ENCODE data around the gene CENPO.
A peak's percentile ranks its signal among the peaks of the same experiment; 100 is the strongest.
"Not testable (repeated sequence)": the region's sequence is repeated elsewhere in the genome, so short reads cannot be mapped to it uniquely, and the experiment has no call there.

The CENPO gene

DNA sequence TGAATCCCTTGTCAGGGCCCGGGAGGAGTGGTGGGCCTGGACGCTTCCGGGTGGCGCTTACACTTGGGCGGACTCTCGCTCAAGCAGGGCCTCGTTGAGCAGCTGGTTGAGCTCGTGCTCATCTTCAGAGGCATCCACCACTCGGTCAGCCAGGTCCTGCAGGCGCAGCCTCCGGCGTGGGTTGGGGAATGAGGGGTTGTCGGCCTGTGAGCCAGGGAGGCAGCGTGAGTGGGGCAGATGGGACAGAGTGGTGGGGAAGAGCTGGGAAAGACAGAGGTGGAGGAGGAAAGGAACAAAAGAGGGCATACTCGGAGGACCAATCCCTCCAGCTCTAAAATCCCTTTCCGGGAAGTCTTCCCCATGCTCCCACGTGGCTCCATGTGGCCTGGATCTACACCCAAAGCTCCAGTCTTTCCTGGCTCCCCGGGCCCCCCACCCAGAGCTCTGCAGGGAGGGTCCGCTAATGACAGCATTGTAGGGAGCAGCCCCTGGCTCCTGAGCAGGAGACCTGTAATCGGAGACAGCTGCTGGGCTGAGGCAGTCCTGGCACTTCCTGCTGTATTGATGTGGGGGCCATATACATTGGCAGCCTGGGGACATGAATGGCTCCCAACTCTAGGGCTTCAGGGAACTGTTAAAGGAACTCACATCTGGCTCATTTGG is 41.6 kb downstream of the CENPO start:
- WGBS, result 96% methylated on average over 20 of the region's 20 CpGs
- Histone ChIP-seq H3K27ac (ENCODE audit: low read length, poor library complexity, severe bottlenecking) (no peak overlapping the region), H2BK12ac (ENCODE audit: low read length in 2 of 2) (no peak overlapping the region), H2BK5ac (ENCODE audit: low read depth, low read length, poor library complexity, severe bottlenecking) (no peak overlapping the region), H3K4me1 (ENCODE audit: control insufficient read depth, insufficient read depth, low read depth, low read length) (peaks cover 22% of the 10 kb centered on the region), H3K79me1 (replicated peaks; ENCODE audit: low read length, poor library complexity, severe bottlenecking) (no peaks in the 10 kb centered on the region), H3K36me3 (ENCODE audit: control insufficient read depth in 1 of 2, insufficient read depth in 2 of 2, low read depth in 1 of 2, low read length in 2 of 2) (peaks cover 37 to 42% of the 10 kb centered on the region in 2 experiments), H4K91ac (ENCODE audit: low read length) (no peak overlapping the region), H2BK15ac (ENCODE audit: low read depth, poor library complexity, severe bottlenecking) (no peak overlapping the region), H2BK120ac (ENCODE audit: low read depth, low read length) (no peak overlapping the region), H3K4ac (ENCODE audit: low read depth in 1 of 2, low read length in 2 of 2) (no peak overlapping the region), H3K23ac (ENCODE audit: low read length in 2 of 2) (no peak overlapping the region), H2AK5ac (ENCODE audit: low read length, severe bottlenecking) (no peak overlapping the region), H3K4me2 (ENCODE audit: low read length, poor library complexity, severe bottlenecking) (no peak overlapping the region), H3K9me3 (ENCODE audit: control insufficient read depth, low read length) (no peaks in the 10 kb centered on the region), H4K8ac (ENCODE audit: low read length) (no peak overlapping the region), H3K9ac (ENCODE audit: low read length) (no peak overlapping the region), H3K27me3 (ENCODE audit: control insufficient read depth in 1 of 2, insufficient read depth in 1 of 2, low read length in 2 of 2) (no peaks in the 10 kb centered on the region), H2AFZ (ENCODE audit: low read depth, low read length) (no peak overlapping the region), H3K4me3 (ENCODE audit: insufficient read depth in 1 of 2, low read depth in 1 of 2, low read length in 2 of 2) (no peak overlapping the region), H3K18ac (ENCODE audit: low read depth in 1 of 2, low read length in 2 of 2) (no peak overlapping the region), H3K14ac (ENCODE audit: low read length in 2 of 2) (no peak overlapping the region)
- no peak for DNase-seq

GRCh38 chr2:24835411-24835810 is 42.2 kb downstream of the CENPO start:
- H3K9ac ChIP-seq (ENCODE audit: low read length); H3K4ac ChIP-seq (ENCODE audit: low read depth in 1 of 2, low read length in 2 of 2); H2BK5ac ChIP-seq (ENCODE audit: low read depth, low read length, poor library complexity, severe bottlenecking); H3K9me3 ChIP-seq (ENCODE audit: control insufficient read depth, low read length); H2AK5ac ChIP-seq (ENCODE audit: low read length, severe bottlenecking); H3K23ac ChIP-seq (ENCODE audit: low read length in 2 of 2); H3K14ac ChIP-seq (ENCODE audit: low read length in 2 of 2); H3K79me1 ChIP-seq (replicated peaks; ENCODE audit: low read length, poor library complexity, severe bottlenecking); H3K27ac ChIP-seq (ENCODE audit: low read length, poor library complexity, severe bottlenecking); H3K4me2 ChIP-seq (ENCODE audit: low read length, poor library complexity, severe bottlenecking); H3K4me3 ChIP-seq (ENCODE audit: insufficient read depth in 1 of 2, low read depth in 1 of 2, low read length in 2 of 2); H3K27me3 ChIP-seq (ENCODE audit: control insufficient read depth in 1 of 2, insufficient read depth in 1 of 2, low read length in 2 of 2); H3K18ac ChIP-seq (ENCODE audit: low read depth in 1 of 2, low read length in 2 of 2); H2AFZ ChIP-seq (ENCODE audit: low read depth, low read length); H2BK15ac ChIP-seq (ENCODE audit: low read depth, poor library complexity, severe bottlenecking); H4K91ac ChIP-seq (ENCODE audit: low read length); H4K8ac ChIP-seq (ENCODE audit: low read length); H2BK120ac ChIP-seq (ENCODE audit: low read depth, low read length); H2BK12ac ChIP-seq (ENCODE audit: low read length in 2 of 2): not testable (repeated sequence)
- WGBS, result 49% methylated on average over 7 of the region's 8 CpGs
- peak; percentile 35 for DNase-seq
- Histone ChIP-seq H3K4me1 (ENCODE audit: control insufficient read depth, insufficient read depth, low read depth, low read length) (peaks cover 23% of the 10 kb centered on the region), H3K36me3 (ENCODE audit: control insufficient read depth in 1 of 2, insufficient read depth in 2 of 2, low read depth in 1 of 2, low read length in 2 of 2) (peaks cover 35 to 44% of the 10 kb centered on the region in 2 experiments)

- Histone ChIP-seq H2AFZ (ENCODE audit: low read depth, low read length) (no peak overlapping the region), H2BK12ac (ENCODE audit: low read length in 2 of 2) (no peak overlapping the region), H2BK120ac (ENCODE audit: low read depth, low read length) (no peak overlapping the region), H2AK5ac (ENCODE audit: low read length, severe bottlenecking) (no peak overlapping the region), H4K91ac (ENCODE audit: low read length) (no peak overlapping the region), H2BK15ac (ENCODE audit: low read depth, poor library complexity, severe bottlenecking) (no peak overlapping the region), H3K23ac (ENCODE audit: low read length in 2 of 2) (no peak overlapping the region), H3K4ac (ENCODE audit: low read depth in 1 of 2, low read length in 2 of 2) (no peak overlapping the region), H3K4me3 (ENCODE audit: insufficient read depth in 1 of 2, low read depth in 1 of 2, low read length in 2 of 2) (no peak overlapping the region), H2BK5ac (ENCODE audit: low read depth, low read length, poor library complexity, severe bottlenecking) (no peak overlapping the region), H3K9me3 (ENCODE audit: control insufficient read depth, low read length) (no peaks in the 10 kb centered on the region), H3K27me3 (ENCODE audit: control insufficient read depth in 1 of 2, insufficient read depth in 1 of 2, low read length in 2 of 2) (no peaks in the 10 kb centered on the region), H3K9ac (ENCODE audit: low read length) (no peak overlapping the region), H3K27ac (ENCODE audit: low read length, poor library complexity, severe bottlenecking) (no peak overlapping the region), H3K79me1 (replicated peaks; ENCODE audit: low read length, poor library complexity, severe bottlenecking) (no peaks in the 10 kb centered on the region), H3K36me3 (ENCODE audit: control insufficient read depth in 1 of 2, insufficient read depth in 2 of 2, low read depth in 1 of 2, low read length in 2 of 2) (peaks cover 32 to 49% of the 10 kb centered on the region in 2 experiments), H3K14ac (ENCODE audit: low read length in 2 of 2) (no peak overlapping the region), H3K4me1 (ENCODE audit: control insufficient read depth, insufficient read depth, low read depth, low read length) (peaks cover 23% of the 10 kb centered on the region), H4K8ac (ENCODE audit: low read length) (no peak overlapping the region), H3K4me2 (ENCODE audit: low read length, poor library complexity, severe bottlenecking) (no peak overlapping the region), H3K18ac (ENCODE audit: low read depth in 1 of 2, low read length in 2 of 2) (no peak overlapping the region)
- whole genome bisulfite sequencing, result over 99% methylated on average over 8 of the region's 8 CpGs
- DNase-seq, result no peak
Observed at GRCh38 chr2:24836206-24836605, 43.0 kb downstream of the CENPO start.

DNA sequence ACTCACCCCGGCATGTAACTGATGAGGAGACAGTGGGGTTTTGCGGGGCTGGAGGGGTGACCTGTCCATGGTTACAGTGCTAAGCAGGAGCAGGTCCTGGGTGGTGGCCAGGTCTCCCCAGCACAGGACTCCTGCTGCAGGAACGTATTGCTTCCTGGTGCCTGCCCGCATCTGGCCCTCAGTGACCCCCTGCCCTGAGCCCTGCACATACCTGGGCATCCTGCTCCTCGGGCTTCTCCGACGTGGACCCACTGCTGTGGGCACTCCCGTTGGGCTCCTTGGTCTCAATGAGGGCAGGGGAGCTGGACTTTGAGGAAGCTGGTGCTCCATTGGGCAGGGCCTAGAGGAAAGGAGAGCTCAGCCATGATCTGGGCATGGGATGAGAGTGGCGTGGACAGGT is 43.5 kb downstream of the CENPO start:
- Histone ChIP-seq H3K27ac (ENCODE audit: low read length, poor library complexity, severe bottlenecking) (no peak overlapping the region), H3K4me1 (ENCODE audit: control insufficient read depth, insufficient read depth, low read depth, low read length) (peaks cover 23% of the 10 kb centered on the region), H4K8ac (ENCODE audit: low read length) (no peak overlapping the region), H3K23ac (ENCODE audit: low read length in 2 of 2) (no peak overlapping the region), H2AFZ (ENCODE audit: low read depth, low read length) (no peak overlapping the region), H3K4me3 (ENCODE audit: insufficient read depth in 1 of 2, low read depth in 1 of 2, low read length in 2 of 2) (no peak overlapping the region), H4K91ac (ENCODE audit: low read length) (no peak overlapping the region), H3K4me2 (ENCODE audit: low read length, poor library complexity, severe bottlenecking) (no peak overlapping the region), H2BK15ac (ENCODE audit: low read depth, poor library complexity, severe bottlenecking) (no peak overlapping the region), H3K9ac (ENCODE audit: low read length) (no peak overlapping the region), H3K4ac (ENCODE audit: low read depth in 1 of 2, low read length in 2 of 2) (no peak overlapping the region), H2AK5ac (ENCODE audit: low read length, severe bottlenecking) (no peak overlapping the region), H2BK120ac (ENCODE audit: low read depth, low read length) (no peak overlapping the region), H3K27me3 (ENCODE audit: control insufficient read depth in 1 of 2, insufficient read depth in 1 of 2, low read length in 2 of 2) (no peaks in the 10 kb centered on the region), H3K14ac (ENCODE audit: low read length in 2 of 2) (no peak overlapping the region), H3K36me3 (ENCODE audit: control insufficient read depth in 1 of 2, insufficient read depth in 2 of 2, low read depth in 1 of 2, low read length in 2 of 2) (peaks cover 32 to 53% of the 10 kb centered on the region in 2 experiments), H3K18ac (ENCODE audit: low read depth in 1 of 2, low read length in 2 of 2) (no peak overlapping the region), H2BK12ac (ENCODE audit: low read length in 2 of 2) (no peak overlapping the region), H3K79me1 (replicated peaks; ENCODE audit: low read length, poor library complexity, severe bottlenecking) (no peaks in the 10 kb centered on the region), H3K9me3 (ENCODE audit: control insufficient read depth, low read length) (no peaks in the 10 kb centered on the region), H2BK5ac (ENCODE audit: low read depth, low read length, poor library complexity, severe bottlenecking) (no peak overlapping the region)
- DNase-seq, result no peak
- 94% methylated on average over 9 of the region's 9 CpGs for WGBS
